Natural killer cell (primary cell): ENCODE data around the gene GREB1L. TPM values are rescaled to one million over a fixed set of nuclear protein-coding genes. Genes with fewer than 3 reads are reported as not detected.

Source experiments
- ATAC-seq, 3 donors: fragments of 150-1000 bp in 2 of 3; fragments of 200-7000 bp in 1 of 3; cut with Tn5 transposase; 1 replicate in 1 of 3; 2 replicates in 2 of 3; pipeline ENCODE4 v1.10.0; 2021; ENCODE audit warnings: mild to moderate bottlenecking in 2 of 3, moderate library complexity in 2 of 3
- DNase-seq, 2 donors: peaks; one replicate each; pipeline versions ENCODE4 v3.0.0 to v3.0.0-alpha.2; 2013 to 2021; ENCODE audit warnings: mixed read lengths in 1 of 2
- H3K27ac ChIP-seq: one replicate; pipeline ENCODE4 v1.5.1; 2013; ENCODE audit warnings: mild to moderate bottlenecking, low read length
- H3K27me3 ChIP-seq: one replicate; pipeline ENCODE4 v1.6.1; 2013; ENCODE audit warnings: low read length; ENCODE audit not compliant: control insufficient read depth, insufficient read depth
- H3K36me3 ChIP-seq: one replicate; pipeline ENCODE4 v1.6.1; 2013; ENCODE audit warnings: low read length; ENCODE audit not compliant: control insufficient read depth, insufficient read depth
- H3K4me1 ChIP-seq: one replicate; pipeline ENCODE4 v1.6.1; 2013; ENCODE audit warnings: low read length; ENCODE audit not compliant: control insufficient read depth, insufficient read depth
- H3K4me3 ChIP-seq: one replicate; pipeline ENCODE4 v1.5.1; 2013; ENCODE audit warnings: low read length
- H3K9me3 ChIP-seq: one replicate; pipeline ENCODE4 v1.6.1; 2013; ENCODE audit warnings: low read length; ENCODE audit not compliant: control insufficient read depth, insufficient read depth
- H3K27ac Mint-ChIP-seq, 2 donors: one replicate each; pipeline ENCODE4 v1.8.0; 2022; ENCODE audit warnings: mild to moderate bottlenecking in 2 of 2, mixed read lengths in 2 of 2, moderate library complexity in 1 of 2
- H3K27me3 Mint-ChIP-seq, 2 donors: one replicate each; pipeline ENCODE4 v1.8.0; 2022; ENCODE audit warnings: low read depth in 2 of 2, mixed read lengths in 2 of 2
- H3K36me3 Mint-ChIP-seq: one replicate; pipeline ENCODE4 v1.8.0; 2022; ENCODE audit warnings: mixed read lengths
- H3K4me1 Mint-ChIP-seq, 2 donors: one replicate each; pipeline ENCODE4 v1.8.0; 2022; ENCODE audit warnings: mixed read lengths in 2 of 2
- H3K4me3 Mint-ChIP-seq: one replicate; pipeline ENCODE4 v1.8.0; 2022; ENCODE audit warnings: mild to moderate bottlenecking, moderate library complexity, mixed read lengths
- H3K9me3 Mint-ChIP-seq, 2 donors: one replicate each; pipeline ENCODE4 v1.8.0; 2022; ENCODE audit warnings: mixed read lengths in 2 of 2
- WGBS: methylation state at CpG from one replicate; pipeline ENCODE4 v1.1.7; 2013; ENCODE audit warnings: missing lambda C conversion rate; ENCODE audit not compliant: insufficient coverage; 5-methylcytosine and 5-hydroxymethylcytosine counted together
- intact Hi-C: fragments of 100-400 bp; cut with micrococcal nuclease; formaldehyde crosslinking; loops from one replicate; pipeline ENCODE4 v1.14.2; 2022
- total RNA-seq, 4 donors: library from RNA; stranded (reverse); fragments of 120-200 nt in 1 of 4; gene quantifications; one replicate each; pipeline versions ENCODE4 v1.2.3 to v1.2.4, GENCODE V29; 2013 to 2022
- TF ChIP-seq, protein P1 (sequence below): fragments of 200-600 bp; IDR thresholded peaks from one replicate; pipeline ENCODE4 v1.8.0; 2022; ENCODE audit warnings: antibody characterized with exemption

GREB1L gene
- total RNA-seq, 3 donors from 2014 or later (not counting 1 experiment from before 2014, with no cell fraction given) = not detected

DNA sequence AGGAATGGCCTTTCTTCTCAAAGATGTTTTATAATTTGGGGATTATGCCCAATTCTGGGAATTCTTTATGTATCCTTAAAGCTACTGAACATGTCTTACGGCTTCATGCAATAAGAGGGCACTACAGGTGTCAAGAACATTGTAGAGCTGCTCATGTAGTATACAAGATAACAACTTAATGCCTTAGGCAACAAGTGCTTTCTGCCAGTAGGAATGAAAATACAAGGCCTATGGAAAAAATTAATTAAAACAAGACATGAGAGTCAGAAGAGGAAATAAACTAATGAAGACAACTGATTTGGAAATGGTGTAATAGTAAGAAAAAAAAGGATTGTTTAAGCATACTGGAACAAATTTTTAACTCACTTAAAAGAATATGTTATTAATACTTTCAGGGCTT, 27.3 kb downstream of the GREB1L start:
- intact Hi-C loops = no loop called here
- Mint-ChIP-seq H3K9me3 (no peaks in the 10 kb centered on the region), H3K4me1 (no peaks in the 10 kb centered on the region), H3K4me3 (no peak overlapping the region), H3K27me3 (peaks cover 9 to 14% of the 10 kb centered on the region in 2 donors), H3K27ac (no peak overlapping the region), H3K36me3 (no peaks in the 10 kb centered on the region)
- no peaks in the 10 kb centered on the region for H3K9me3 ChIP-seq
- DNase-seq = no peak
- H3K4me3 ChIP-seq = no peak overlapping the region
- no peak overlapping the region for H3K27ac ChIP-seq
- H3K4me1 ChIP-seq = no peaks in the 10 kb centered on the region
- WGBS = 0% methylated on average over 1 of the region's 1 CpG
- no peaks in the 10 kb centered on the region for H3K36me3 ChIP-seq
- ATAC-seq = no peak
- H3K27me3 ChIP-seq = no peaks in the 10 kb centered on the region
- TF ChIP-seq, protein P1, sequence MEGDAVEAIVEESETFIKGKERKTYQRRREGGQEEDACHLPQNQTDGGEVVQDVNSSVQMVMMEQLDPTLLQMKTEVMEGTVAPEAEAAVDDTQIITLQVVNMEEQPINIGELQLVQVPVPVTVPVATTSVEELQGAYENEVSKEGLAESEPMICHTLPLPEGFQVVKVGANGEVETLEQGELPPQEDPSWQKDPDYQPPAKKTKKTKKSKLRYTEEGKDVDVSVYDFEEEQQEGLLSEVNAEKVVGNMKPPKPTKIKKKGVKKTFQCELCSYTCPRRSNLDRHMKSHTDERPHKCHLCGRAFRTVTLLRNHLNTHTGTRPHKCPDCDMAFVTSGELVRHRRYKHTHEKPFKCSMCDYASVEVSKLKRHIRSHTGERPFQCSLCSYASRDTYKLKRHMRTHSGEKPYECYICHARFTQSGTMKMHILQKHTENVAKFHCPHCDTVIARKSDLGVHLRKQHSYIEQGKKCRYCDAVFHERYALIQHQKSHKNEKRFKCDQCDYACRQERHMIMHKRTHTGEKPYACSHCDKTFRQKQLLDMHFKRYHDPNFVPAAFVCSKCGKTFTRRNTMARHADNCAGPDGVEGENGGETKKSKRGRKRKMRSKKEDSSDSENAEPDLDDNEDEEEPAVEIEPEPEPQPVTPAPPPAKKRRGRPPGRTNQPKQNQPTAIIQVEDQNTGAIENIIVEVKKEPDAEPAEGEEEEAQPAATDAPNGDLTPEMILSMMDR = no peak

DNA sequence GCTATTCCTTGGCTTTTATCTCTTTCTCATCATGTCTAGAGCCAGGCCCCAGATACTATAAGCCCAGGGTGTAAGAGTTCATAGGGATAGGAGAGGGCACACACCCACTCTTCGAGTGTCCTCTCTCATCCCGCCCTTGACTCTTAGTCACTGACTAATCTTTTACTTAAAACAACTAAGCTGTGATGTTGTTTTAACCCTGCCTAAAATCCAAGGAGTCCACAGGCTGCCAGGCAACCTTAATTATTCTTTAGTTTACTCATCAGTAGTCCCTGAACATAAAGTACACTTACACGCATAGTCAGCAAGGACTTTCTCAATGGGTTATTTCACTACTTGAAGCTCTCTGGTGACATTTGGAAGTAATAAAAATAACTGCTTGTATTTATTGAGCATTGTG, 28.4 kb downstream of the GREB1L start:
- intact Hi-C loops = no loop called here

DNA sequence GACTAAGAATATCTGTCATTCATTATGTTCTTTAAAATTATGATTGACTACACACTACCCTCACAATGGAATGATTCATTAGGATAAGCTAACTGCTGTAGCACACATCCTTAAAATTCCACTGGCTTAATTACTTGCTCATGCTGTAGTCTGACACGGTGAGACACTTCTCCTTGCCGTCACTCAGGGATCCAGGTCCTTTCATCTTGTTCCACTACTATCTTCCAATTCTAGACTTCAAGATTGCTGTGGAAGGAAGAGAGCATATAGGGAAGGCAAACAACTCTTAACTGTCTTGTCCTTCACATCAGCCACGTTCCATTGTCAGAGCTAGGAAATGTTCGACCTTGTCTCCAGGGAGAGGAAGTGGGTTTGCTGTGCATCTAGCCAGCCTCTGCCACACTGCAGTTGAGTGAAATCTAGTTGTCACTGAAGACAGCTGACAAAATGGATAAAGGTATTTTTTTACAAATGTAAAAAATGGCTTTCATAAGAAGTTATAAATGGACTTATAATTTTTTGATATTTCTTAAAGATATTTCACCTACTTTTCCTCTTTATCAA, 30.1 kb downstream of the GREB1L start:
- H3K4me1 Mint-ChIP-seq = no peaks in the 10 kb centered on the region
- no peak overlapping the region for H3K27ac ChIP-seq
- TF ChIP-seq, protein P1 = no peak

More for the DNA sequence above, 28.4 kb downstream of the GREB1L start:
- no peaks in the 10 kb centered on the region for H3K27me3 ChIP-seq
- WGBS = 90% methylated on average over 2 of the region's 3 CpGs
- TF ChIP-seq, protein P1 = no peak
- Mint-ChIP-seq H3K36me3 (no peaks in the 10 kb centered on the region), H3K4me1 (no peaks in the 10 kb centered on the region), H3K27me3 (peaks cover 9 to 14% of the 10 kb centered on the region in 2 donors), H3K4me3 (no peak overlapping the region), H3K27ac (no peak overlapping the region), H3K9me3 (no peaks in the 10 kb centered on the region)
- no peak overlapping the region for H3K4me3 ChIP-seq
- H3K36me3 ChIP-seq = no peaks in the 10 kb centered on the region
- no peaks in the 10 kb centered on the region for H3K9me3 ChIP-seq
- DNase-seq (no peak), ATAC-seq (no peak)
- no peak overlapping the region for H3K27ac ChIP-seq
- no peaks in the 10 kb centered on the region for H3K4me1 ChIP-seq

DNA sequence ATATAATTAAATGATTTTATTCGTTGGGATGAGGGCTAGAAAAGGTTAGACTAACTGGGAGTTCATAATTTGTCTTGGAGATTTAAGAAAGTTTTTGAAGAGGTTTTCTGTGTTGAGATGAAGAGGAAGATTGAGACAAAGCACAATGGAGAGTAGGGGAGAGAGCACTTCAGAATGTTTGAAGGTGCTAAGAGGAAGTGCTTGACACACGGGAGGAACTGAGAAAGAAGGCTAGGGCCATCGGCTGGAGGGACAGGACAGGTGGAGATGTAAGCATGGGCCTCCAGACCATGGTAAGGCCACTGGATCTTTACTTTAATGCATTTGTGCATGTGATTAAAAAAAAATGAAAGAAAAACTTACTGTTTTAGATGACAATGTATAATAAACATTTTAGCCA, 31.5 kb downstream of the GREB1L start:
- peaks cover 5 to 9% of the 10 kb centered on the region in 2 donors for H3K27me3 Mint-ChIP-seq
- ATAC-seq (no peak), DNase-seq (no peak)
- intact Hi-C loops = no loop called here
- H3K27ac Mint-ChIP-seq = no peak overlapping the region
- Histone ChIP-seq H3K27ac (no peak overlapping the region), H3K9me3 (no peaks in the 10 kb centered on the region), H3K4me1 (no peaks in the 10 kb centered on the region), H3K36me3 (no peaks in the 10 kb centered on the region), H3K4me3 (no peak overlapping the region), H3K27me3 (no peaks in the 10 kb centered on the region)
- 55% methylated on average over 3 of the region's 3 CpGs for WGBS
- no peak overlapping the region for H3K4me3 Mint-ChIP-seq
- no peaks in the 10 kb centered on the region for H3K36me3 Mint-ChIP-seq
- peaks cover 0 to 2% of the 10 kb centered on the region in 2 donors for H3K9me3 Mint-ChIP-seq
- TF ChIP-seq, protein P1 = no peak
- no peaks in the 10 kb centered on the region for H3K4me1 Mint-ChIP-seq

More for the DNA sequence above, 30.1 kb downstream of the GREB1L start:
- no peak overlapping the region for H3K27ac Mint-ChIP-seq
- peaks cover 5 to 6% of the 10 kb centered on the region in 2 donors for H3K27me3 Mint-ChIP-seq
- intact Hi-C loops = no loop called here
- H3K36me3 Mint-ChIP-seq = no peaks in the 10 kb centered on the region
- no peaks in the 10 kb centered on the region for H3K9me3 ChIP-seq
- H3K27me3 ChIP-seq = no peaks in the 10 kb centered on the region
- WGBS = 54% methylated on average over 4 of the region's 4 CpGs
- peaks cover 0 to 2% of the 10 kb centered on the region in 2 donors for H3K9me3 Mint-ChIP-seq
- no peaks in the 10 kb centered on the region for H3K4me1 ChIP-seq
- no peak overlapping the region for H3K4me3 Mint-ChIP-seq
- no peaks in the 10 kb centered on the region for H3K36me3 ChIP-seq
- DNase-seq (no peak), ATAC-seq (no peak)
- no peak overlapping the region for H3K4me3 ChIP-seq
